HEK293 (cell line): ENCODE results near the gene SRSF1.

Source experiments
- CTCF ChIP-seq: fragments of 450-650 bp; formaldehyde crosslinking; IDR thresholded peaks from 2 replicates; pipeline ENCODE4 v1.5.1; 2016; ENCODE audit warnings: missing biosample characterization, missing genetic modification characterization
- SETDB1 ChIP-seq: IDR thresholded peaks from one replicate; pipeline ENCODE4 v1.6.1; 2017; ENCODE audit warnings: mild to moderate bottlenecking, low read length, moderate library complexity, mixed read lengths; ENCODE audit not compliant: insufficient read length
- ZNF132 ChIP-seq: fragments of 450-650 bp; formaldehyde crosslinking; IDR thresholded peaks from 2 replicates; pipeline ENCODE4 v1.5.1; 2017; ENCODE audit warnings: missing biosample characterization, missing genetic modification characterization, borderline replicate concordance
- ZNF529 ChIP-seq: fragments of 450-650 bp; formaldehyde crosslinking; IDR thresholded peaks from 2 replicates; pipeline ENCODE4 v1.5.1; 2017; ENCODE audit warnings: missing genetic modification characterization, missing biosample characterization; ENCODE audit not compliant: insufficient replicate concordance
- TF ChIP-seq, protein P1 (sequence below): fragments of 450-650 bp; formaldehyde crosslinking; IDR thresholded peaks from 2 replicates; pipeline ENCODE4 v1.5.1; 2016; ENCODE audit warnings: missing biosample characterization, missing genetic modification characterization
- TF ChIP-seq, protein P2 (sequence below): fragments of 450-650 bp; formaldehyde crosslinking; IDR thresholded peaks from 2 replicates; pipeline ENCODE4 v1.5.1; 2016; ENCODE audit warnings: missing biosample characterization, missing genetic modification characterization, borderline replicate concordance

DNA sequence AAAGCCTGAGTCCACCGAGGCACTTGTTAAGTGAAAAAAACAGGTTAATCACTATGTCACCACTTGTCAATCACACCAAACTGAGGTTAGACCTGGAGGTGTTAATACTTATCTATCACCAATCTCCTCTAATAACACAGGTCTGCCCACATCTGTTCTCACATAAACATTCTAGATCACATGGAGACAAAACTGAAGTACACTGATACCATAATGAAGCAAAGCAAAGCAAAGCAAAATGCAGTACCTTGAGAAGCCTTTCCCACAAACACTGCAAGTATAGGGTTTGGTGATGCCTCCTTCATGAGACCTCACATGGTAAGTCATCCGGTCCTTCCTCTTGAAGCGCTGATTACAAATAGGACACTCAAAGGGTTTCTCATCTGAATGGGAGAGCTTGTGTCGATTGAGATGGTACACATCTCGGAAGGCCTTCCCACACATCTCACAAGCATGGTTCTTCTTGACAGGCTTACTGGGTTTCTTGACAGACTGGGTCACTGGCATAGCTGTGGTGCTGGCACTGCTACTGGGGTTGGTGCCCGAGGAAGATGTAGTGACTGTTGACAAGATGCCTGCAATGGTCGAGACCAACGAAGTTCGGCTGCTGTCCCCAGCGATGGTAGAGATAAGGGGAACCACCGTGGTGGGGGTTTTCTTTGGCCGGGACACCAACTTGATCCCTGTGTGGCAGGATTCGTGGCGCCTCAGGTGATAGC, 24.4 kb downstream of the SRSF1 start:
- TF ChIP-seq CTCF, result no peak
- TF ChIP-seq, protein P1, sequence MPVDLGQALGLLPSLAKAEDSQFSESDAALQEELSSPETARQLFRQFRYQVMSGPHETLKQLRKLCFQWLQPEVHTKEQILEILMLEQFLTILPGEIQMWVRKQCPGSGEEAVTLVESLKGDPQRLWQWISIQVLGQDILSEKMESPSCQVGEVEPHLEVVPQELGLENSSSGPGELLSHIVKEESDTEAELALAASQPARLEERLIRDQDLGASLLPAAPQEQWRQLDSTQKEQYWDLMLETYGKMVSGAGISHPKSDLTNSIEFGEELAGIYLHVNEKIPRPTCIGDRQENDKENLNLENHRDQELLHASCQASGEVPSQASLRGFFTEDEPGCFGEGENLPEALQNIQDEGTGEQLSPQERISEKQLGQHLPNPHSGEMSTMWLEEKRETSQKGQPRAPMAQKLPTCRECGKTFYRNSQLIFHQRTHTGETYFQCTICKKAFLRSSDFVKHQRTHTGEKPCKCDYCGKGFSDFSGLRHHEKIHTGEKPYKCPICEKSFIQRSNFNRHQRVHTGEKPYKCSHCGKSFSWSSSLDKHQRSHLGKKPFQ (tag by site-specific recombination), result no peak
- TF ChIP-seq SETDB1, result no peak
- TF ChIP-seq, protein P2, sequence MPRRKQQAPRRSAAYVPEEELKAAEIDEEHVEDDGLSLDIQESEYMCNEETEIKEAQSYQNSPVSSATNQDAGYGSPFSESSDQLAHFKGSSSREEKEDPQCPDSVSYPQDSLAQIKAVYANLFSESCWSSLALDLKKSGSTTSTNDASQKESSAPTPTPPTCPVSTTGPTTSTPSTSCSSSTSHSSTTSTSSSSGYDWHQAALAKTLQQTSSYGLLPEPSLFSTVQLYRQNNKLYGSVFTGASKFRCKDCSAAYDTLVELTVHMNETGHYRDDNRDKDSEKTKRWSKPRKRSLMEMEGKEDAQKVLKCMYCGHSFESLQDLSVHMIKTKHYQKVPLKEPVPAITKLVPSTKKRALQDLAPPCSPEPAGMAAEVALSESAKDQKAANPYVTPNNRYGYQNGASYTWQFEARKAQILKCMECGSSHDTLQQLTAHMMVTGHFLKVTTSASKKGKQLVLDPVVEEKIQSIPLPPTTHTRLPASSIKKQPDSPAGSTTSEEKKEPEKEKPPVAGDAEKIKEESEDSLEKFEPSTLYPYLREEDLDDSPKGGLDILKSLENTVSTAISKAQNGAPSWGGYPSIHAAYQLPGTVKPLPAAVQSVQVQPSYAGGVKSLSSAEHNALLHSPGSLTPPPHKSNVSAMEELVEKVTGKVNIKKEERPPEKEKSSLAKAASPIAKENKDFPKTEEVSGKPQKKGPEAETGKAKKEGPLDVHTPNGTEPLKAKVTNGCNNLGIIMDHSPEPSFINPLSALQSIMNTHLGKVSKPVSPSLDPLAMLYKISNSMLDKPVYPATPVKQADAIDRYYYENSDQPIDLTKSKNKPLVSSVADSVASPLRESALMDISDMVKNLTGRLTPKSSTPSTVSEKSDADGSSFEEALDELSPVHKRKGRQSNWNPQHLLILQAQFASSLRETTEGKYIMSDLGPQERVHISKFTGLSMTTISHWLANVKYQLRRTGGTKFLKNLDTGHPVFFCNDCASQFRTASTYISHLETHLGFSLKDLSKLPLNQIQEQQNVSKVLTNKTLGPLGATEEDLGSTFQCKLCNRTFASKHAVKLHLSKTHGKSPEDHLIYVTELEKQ (tag by site-specific recombination), result no peak
- no peak for TF ChIP-seq ZNF529 (tag by site-specific recombination)
- no peak for TF ChIP-seq ZNF132
